Ovary (tissue), 3 donors: ENCODE data around the gene TPD52L2.

Source experiments
- POLR2A ChIP-seq: fragments of 450-650 bp; IDR thresholded peaks from one replicate; pipeline ENCODE4 v1.6.1; 2017; ENCODE audit warnings: antibody characterized with exemption, mild to moderate bottlenecking, moderate library complexity
- TF ChIP-seq, protein P1 (sequence below), 3 donors: fragments of 450-650 bp in 2 of 3; fragments of 200-600 bp in 1 of 3; IDR thresholded peaks; one replicate each; pipeline versions ENCODE4 v1.5.1 to v1.8.0; 2016 to 2022; ENCODE audit warnings: antibody characterized with exemption in 3 of 3, mild to moderate bottlenecking in 1 of 3
- donor health status: DM: no; HTN: no; CAD: no.

DNA sequence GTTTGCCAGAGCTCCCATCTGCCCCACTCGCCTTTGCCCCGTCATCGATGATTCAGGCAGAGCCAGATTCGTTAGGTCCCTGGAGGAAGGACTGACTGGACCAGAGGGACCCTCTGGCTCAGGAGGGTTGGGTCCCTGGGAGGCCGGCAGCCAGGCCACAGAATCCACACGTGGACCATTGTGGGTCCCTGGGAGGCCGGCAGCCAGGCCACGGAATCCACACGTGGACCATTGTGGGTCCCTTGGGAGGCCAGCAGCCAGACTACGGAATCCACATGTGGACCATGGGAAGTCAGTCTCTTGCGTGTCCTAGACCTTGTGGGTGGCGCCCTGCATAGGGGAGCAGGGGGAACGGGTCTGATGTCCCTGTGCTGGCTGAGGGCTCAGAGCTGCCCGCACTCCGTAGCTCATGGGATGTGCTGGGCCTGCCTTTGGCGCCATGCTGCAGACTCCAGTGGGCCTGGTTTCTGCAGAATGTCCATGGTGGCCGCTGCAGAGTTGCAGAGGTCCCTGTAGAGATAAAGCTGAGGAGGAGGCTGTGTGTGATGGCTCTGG lies 67.6 kb downstream of the TPD52L2 start:
- TF ChIP-seq, protein P1, sequence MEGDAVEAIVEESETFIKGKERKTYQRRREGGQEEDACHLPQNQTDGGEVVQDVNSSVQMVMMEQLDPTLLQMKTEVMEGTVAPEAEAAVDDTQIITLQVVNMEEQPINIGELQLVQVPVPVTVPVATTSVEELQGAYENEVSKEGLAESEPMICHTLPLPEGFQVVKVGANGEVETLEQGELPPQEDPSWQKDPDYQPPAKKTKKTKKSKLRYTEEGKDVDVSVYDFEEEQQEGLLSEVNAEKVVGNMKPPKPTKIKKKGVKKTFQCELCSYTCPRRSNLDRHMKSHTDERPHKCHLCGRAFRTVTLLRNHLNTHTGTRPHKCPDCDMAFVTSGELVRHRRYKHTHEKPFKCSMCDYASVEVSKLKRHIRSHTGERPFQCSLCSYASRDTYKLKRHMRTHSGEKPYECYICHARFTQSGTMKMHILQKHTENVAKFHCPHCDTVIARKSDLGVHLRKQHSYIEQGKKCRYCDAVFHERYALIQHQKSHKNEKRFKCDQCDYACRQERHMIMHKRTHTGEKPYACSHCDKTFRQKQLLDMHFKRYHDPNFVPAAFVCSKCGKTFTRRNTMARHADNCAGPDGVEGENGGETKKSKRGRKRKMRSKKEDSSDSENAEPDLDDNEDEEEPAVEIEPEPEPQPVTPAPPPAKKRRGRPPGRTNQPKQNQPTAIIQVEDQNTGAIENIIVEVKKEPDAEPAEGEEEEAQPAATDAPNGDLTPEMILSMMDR (IDR thresholded peaks at IDR 0.05), result no peak
- no peak for TF ChIP-seq POLR2A
